NCI-H748 (cell line): ENCODE results near the gene CPNE8.
"Not testable (repeated sequence)": the region's sequence is repeated elsewhere in the genome, so short reads cannot be mapped to it uniquely, and the experiment has no call there.

ENCODE experiments used
- DNase-seq: peaks from one replicate; lab custom pipeline; 2025; ENCODE audit not compliant: unreplicated experiment; lab: John Stamatoyannopoulos, UW

CPNE8 gene

GRCh38 chr12:38744041-38744440 is 161.3 kb downstream of the CPNE8 start:
- DNase-seq, result no peak

- not testable (repeated sequence) for DNase-seq
These were observed 162.9 kb downstream of the CPNE8 start for GRCh38 chr12:38742496-38742895.

GRCh38 chr12:38736821-38737220 is 168.6 kb downstream of the CPNE8 start:
- DNase-seq, result no peak

GRCh38 chr12:38732761-38733160 is 172.6 kb downstream of the CPNE8 start:
- no peak for DNase-seq

DNA sequence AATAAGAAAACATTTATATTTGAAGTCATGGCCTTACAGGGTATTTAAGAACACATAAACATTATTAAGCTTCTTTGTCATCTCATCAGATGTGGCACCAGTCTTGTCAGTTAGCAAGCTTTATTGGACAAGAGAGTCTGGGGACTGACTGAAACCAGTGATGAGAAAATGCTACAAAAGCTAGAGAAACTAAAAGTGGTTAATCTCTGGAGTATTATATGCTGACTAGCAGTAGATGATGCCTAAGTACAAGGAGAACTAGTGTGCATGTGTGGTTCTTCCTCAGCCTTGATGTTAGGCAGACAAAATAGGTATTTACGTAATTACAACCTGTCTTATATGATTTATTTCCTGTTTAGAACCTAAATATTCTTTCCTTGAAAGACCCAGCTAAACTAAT is 176.5 kb downstream of the CPNE8 start:
- no peak for DNase-seq

DNA sequence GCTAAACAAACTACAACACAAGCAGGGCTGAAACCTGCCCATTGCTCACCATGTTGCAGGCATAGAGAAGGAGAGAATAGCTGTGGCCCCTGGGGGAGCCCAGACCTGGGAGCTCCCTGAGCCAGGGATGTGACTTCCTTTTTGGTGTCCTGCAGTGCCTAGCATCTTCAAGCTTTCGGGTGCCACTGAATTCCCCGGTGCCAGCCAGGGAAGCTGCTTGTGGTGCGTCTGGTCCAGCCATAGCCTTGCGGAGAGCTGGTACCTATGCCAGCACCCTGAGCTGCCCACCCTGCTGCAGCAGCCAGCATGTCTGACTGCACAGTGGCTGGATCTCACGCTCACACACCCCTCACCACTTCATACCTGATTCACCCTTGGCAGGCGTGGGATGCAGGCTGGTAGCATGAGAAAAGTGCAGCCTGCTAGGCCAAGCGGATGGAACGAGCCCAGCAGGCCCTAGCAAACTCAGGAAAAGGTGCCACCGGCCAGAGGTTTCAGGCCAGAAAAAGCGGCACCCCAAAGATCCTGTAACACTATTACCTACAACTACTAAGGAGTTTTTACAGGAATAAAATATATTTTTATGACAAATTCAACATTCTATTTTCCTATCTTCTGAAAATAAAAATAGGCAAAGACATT is 183.7 kb downstream of the CPNE8 start:
- no peak for DNase-seq

GRCh38 chr12:38720661-38721060 is 184.7 kb downstream of the CPNE8 start:
- DNase-seq, result no peak

DNA sequence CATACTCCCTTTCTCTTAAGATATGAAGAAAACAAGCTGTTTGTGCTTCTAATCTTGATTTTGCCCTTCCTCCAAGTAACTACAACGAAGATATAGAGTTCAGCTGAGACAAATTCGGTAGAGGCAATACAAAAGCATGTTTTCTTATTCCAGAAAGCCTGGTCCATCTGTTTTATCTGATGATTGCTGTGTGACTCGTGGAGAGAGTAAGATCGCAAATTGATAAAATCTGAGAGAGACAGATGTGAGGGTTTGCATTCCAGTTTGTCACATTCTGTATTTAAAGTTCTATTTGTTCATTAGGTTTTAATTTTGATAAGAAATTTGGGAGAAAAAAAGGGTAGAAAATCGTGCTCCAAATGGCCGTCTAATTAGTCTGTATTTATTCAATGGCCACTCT is 192.1 kb downstream of the CPNE8 start:
- no peak for DNase-seq

DNA sequence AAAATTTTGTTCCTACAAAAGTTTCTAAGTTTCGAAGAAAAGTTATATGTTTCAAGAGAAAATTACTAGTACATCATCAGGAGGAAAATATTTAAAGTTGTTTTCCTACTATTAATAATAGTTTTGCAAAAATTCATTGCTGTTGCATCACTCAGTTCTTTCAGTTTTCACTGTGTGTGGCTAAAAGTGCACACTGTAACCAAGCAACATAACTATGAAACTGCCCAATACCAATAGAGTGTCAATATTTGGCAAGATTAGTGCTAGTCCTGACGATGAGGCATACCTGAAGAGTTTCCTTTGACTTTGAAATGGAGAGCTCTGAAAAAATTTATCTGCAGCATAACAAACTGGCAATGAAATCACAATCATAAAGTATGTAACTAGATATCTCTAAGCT is 194.3 kb downstream of the CPNE8 start:
- no peak for DNase-seq

GRCh38 chr12:38708466-38708865 is 196.9 kb downstream of the CPNE8 start:
- DNase-seq, result no peak

- no peak for DNase-seq
These were observed 197.7 kb downstream of the CPNE8 start for GRCh38 chr12:38707648-38708047.

DNA sequence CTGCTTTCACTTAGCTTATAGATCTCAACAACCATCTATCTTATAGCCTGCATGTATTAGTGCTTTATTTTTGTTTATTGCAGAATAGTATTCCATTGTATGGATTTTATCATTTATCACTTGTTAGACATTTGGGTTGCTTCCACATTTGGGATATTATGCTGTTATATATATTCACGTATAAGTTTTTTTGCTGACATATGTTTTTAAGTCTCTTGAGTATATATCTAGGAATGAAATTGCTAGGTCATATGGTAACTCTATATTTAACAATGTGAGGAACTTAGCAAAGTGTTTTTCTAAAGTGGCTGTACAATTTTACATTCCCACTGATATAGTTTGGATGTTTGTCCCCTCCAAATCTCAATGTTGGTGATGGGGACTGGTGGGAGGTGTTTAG is 208.1 kb downstream of the CPNE8 start:
- DNase-seq, result no peak

DNA sequence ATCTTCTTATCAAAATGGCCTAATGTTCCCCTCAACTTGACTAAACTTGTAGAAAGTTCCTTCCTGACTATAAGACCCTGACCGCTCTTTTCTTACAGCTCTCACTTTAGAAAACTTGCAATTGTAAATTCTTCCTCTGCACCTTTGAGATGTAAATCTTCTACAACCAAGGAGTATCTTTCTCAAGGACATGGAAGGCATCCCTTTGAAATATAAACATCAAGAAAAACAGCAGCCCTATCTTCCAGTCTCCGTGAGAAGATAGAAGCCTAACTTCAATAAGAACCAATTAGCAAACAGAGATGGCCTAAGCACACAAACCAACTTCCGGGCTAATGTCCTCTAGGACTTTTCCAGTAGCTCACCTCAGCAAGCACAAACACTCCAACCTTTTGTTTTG is 210.3 kb downstream of the CPNE8 start:
- DNase-seq, result no peak

- no peak for DNase-seq
These were observed 214.2 kb downstream of the CPNE8 start for GRCh38 chr12:38691164-38691563.

- DNase-seq, result no peak
These were observed 214.7 kb downstream of the CPNE8 start for GRCh38 chr12:38690646-38691045.

DNA sequence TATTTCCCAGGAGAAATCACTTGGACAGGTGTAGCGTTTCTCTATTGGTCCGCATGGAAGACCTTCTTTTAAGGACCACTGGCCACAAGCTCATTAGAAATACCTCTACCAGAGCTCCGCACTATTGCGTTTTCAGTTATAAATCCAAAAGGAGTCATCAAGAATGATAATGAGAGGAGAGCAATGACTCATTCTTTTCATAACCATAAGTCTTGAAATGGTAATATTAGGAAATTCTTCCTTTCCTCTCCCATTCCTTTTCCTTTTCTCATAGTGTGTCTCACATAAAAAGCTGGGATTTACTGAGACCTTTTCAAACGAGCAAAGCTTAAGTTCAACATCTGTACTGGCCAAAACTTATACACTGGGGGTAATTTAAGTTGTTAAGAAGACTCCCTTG is 215.7 kb downstream of the CPNE8 start:
- DNase-seq, result no peak

DNA sequence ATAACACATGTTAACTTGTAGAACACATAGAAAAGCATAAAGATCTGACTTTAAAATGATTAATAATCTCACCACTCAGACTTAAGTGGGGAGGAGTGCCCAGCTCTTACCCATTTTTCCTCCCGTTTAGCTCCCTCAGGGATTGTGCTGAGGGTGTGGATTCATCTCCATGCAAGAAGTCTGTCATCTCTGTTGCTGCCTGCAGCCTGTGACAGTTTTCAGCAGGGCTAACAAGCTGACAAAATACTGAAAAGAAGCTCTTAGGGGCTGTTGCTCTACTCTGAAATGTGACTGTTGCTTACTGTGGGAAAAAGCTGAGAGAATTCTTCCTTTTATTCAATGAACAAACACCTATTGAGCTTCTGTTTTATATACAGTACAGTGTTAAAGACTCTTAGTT is 216.2 kb downstream of the CPNE8 start:
- DNase-seq, result no peak

GRCh38 chr12:38682521-38682920 is 222.9 kb downstream of the CPNE8 start:
- no peak for DNase-seq

DNA sequence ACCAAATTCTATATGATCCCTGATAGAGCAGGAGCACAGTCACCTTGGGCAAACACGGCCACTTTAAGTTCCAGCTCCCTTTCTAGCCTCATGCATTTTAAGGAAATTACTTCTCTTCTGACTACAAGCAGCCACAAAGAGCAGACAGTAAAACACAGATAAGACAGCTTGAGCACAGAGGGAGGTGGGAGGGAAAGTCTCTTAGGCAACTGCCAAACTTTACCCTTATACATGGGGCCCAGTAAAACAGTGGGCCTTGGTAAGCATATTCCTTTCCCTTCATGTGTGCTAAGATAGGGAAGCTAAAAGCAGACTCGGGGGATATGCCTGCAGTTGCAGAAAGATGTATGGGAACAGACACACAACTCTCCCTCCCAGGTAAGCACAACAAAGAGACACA is 235.9 kb downstream of the CPNE8 start:
- DNase-seq, result no peak

GRCh38 chr12:38669081-38669480 is 236.3 kb downstream of the CPNE8 start:
- DNase-seq, result no peak

DNA sequence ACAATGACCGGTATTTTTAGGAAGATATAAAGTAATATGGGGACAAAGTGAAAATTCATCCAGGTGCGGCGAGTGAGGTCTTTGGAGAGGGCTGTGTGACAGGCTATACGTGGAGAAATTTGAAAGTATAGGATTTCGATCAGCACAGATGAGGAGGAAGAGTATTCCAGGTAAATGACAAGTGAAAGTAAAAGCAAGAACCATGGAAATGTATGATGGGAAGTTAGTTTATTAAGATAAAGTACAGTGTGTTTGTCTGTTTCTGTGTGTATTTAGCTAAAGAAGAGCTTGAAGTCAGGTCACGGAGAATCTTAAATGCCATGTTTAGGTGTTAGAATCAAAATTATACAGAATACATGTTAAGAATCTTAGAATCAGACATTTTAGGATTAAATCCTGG is 239.0 kb downstream of the CPNE8 start:
- no peak for DNase-seq

GRCh38 chr12:38664661-38665269 is 240.6 kb downstream of the CPNE8 start:
- no peak for DNase-seq

- DNase-seq, result no peak
These were observed 242.6 kb downstream of the CPNE8 start for GRCh38 chr12:38662829-38663228.
